ENCODE measurements around the gene QSOX2. TPM values are rescaled to one million over a fixed set of nuclear protein-coding genes. Genes with fewer than 3 reads are reported as not detected.

Gene QSOX2
- total RNA-seq, 1 experiment from 2014 or later, result 40.0 TPM

DNA sequence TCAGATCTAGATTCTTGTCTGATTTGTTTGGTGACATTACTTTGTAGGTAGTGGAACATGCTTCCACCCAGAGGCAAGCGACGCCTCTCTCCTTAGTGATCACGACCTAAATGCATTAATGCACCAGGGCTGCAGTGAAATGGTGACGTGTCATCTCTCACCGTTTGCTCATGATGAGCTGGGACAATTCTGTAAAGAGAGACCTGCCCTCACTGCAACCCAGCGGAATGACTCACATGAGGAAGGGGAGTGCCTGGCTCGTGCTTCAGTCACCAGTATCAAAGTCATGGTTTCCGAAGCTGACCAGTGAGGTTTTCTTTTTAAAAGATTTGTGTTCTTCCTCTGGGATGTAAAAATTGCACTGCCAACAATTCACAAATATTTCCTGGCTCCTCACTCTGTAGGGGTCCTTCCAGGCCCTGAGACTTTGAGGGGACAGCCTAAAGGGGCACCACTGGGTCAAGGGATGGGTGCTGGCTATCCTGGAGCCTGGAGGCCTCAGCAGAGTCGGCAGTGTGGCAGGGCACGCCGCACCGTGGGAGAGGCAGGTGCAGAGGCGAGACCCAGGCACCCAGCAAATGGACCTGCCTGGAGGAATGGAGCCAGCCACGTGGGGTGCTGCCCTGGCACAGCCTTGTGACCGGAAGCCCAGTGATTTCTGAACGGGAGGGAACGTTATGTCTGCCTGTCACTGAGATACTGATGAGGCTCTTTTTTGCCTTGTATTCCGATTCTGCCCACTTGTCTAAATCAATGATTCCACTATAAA, 17.3 kb downstream of the QSOX2 start:
- ChIA-PET POLR2A (no interaction called here), CTCF (no interaction called here)
- Histone ChIP-seq H3K36me3 (ENCODE audit: control insufficient read depth, insufficient read depth, low read length) (no peaks in the 10 kb centered on the region), H3K4me1 (ENCODE audit: control insufficient read depth, insufficient read depth, low read length) (peaks cover 10% of the 10 kb centered on the region), H3K9me3 (ENCODE audit: control insufficient read depth, insufficient read depth, low read depth, low read length) (no peaks in the 10 kb centered on the region), H3K27me3 (ENCODE audit: control insufficient read depth, insufficient read depth, low read length) (no peaks in the 10 kb centered on the region), H3K27ac (ENCODE audit: low read length) (no peak overlapping the region; the same call in 1 of the 2 replicates), H3K4me3 (ENCODE audit: low read depth in 2 of 2, low read length in 2 of 2) (no peak overlapping the region; a peak in 1 of 4 replicates)
- BruUV-seq (replicated peaks), result no TSS peak
- intact Hi-C loops (cut with micrococcal nuclease; ENCODE audit: unreplicated experiment), result loop anchor here (5.0 kb wide), 1 partner anchor 56 kb away; no protein-coding TSS in a partner anchor
- TF ChIP-seq, protein P1, sequence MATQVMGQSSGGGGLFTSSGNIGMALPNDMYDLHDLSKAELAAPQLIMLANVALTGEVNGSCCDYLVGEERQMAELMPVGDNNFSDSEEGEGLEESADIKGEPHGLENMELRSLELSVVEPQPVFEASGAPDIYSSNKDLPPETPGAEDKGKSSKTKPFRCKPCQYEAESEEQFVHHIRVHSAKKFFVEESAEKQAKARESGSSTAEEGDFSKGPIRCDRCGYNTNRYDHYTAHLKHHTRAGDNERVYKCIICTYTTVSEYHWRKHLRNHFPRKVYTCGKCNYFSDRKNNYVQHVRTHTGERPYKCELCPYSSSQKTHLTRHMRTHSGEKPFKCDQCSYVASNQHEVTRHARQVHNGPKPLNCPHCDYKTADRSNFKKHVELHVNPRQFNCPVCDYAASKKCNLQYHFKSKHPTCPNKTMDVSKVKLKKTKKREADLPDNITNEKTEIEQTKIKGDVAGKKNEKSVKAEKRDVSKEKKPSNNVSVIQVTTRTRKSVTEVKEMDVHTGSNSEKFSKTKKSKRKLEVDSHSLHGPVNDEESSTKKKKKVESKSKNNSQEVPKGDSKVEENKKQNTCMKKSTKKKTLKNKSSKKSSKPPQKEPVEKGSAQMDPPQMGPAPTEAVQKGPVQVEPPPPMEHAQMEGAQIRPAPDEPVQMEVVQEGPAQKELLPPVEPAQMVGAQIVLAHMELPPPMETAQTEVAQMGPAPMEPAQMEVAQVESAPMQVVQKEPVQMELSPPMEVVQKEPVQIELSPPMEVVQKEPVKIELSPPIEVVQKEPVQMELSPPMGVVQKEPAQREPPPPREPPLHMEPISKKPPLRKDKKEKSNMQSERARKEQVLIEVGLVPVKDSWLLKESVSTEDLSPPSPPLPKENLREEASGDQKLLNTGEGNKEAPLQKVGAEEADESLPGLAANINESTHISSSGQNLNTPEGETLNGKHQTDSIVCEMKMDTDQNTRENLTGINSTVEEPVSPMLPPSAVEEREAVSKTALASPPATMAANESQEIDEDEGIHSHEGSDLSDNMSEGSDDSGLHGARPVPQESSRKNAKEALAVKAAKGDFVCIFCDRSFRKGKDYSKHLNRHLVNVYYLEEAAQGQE (IDR thresholded peaks at IDR 0.05; ENCODE audit: insufficient read depth in 1 of 2, low read depth in 2 of 2, low read length in 1 of 2), result no peak
- TF ChIP-seq TCF7L2 (IDR thresholded peaks at IDR 0.05; ENCODE audit: low read depth, low read length) (no peak), POLR2AphosphoS5 (IDR thresholded peaks at IDR 0.05; ENCODE audit: low read depth, low read length) (no peak), CTCF (IDR thresholded peaks at IDR 0.05) (no peak), SIN3A (IDR thresholded peaks at IDR 0.05; ENCODE audit: borderline replicate concordance, insufficient read depth, low read depth, low read length) (no peak)
- in situ Hi-C loops (cut with HindIII; ENCODE audit: low pct_unique_long_range_greater_than_20kb, low sequenced_read_pairs), result no loop called here
- DNase-seq (ENCODE audit: low read depth, low spot score) (peak; percentile 83), ATAC-seq (peak; percentile 76)

DNA sequence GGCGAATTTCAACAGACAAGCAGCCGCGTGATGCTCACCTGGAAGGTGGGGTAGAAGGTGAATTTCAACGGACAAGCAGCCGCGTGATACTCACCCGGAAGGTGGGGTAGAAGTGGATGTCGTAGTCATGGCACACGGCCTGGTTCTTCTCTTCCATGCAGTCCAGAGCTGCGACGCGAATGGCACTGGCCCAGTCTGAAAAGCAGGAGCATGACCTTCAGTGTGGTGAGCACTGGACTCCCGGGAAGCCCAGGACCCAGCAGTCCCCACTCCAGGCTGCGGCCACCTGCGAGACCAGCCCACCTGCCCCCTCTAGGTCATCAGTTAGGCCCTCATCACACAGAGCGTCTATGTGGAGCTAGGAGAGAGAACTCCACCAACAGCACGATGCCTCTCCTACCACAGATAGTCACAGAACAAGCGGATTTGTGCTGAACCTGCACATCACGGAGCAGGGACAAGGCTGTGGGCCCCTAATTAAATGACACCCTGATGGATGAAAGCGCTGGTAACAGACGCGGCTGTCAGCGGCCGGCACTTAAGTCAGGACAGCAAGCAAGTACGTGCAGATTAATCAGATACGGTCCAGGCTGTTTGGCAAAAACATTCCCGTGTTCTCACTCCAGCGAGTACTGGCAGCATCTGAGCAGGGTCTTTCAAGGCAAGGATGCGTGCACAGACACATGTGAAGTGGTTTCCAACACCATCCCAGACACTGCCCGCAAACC, 18.8 kb downstream of the QSOX2 start:
- ChIA-PET POLR2A (interaction anchor here (0.7 kb wide), 1 partner anchor 454 kb away, joined by 3 read pairs; no protein-coding TSS in a partner anchor), CTCF (no interaction called here)
- DNase-seq (ENCODE audit: low read depth, low spot score), result no peak
- no peak for TF ChIP-seq POLR2AphosphoS5 (IDR thresholded peaks at IDR 0.05; ENCODE audit: low read depth, low read length)
- TF ChIP-seq, protein P1 (IDR thresholded peaks at IDR 0.05; ENCODE audit: insufficient read depth in 1 of 2, low read depth in 2 of 2, low read length in 1 of 2), result no peak
- no peak for TF ChIP-seq SIN3A (IDR thresholded peaks at IDR 0.05; ENCODE audit: borderline replicate concordance, insufficient read depth, low read depth, low read length)
- TF ChIP-seq TCF7L2 (IDR thresholded peaks at IDR 0.05; ENCODE audit: low read depth, low read length), result no peak
- Histone ChIP-seq H3K4me1 (ENCODE audit: control insufficient read depth, insufficient read depth, low read length) (peaks cover 10% of the 10 kb centered on the region), H3K9me3 (ENCODE audit: control insufficient read depth, insufficient read depth, low read depth, low read length) (no peaks in the 10 kb centered on the region), H3K27me3 (ENCODE audit: control insufficient read depth, insufficient read depth, low read length) (no peaks in the 10 kb centered on the region), H3K36me3 (ENCODE audit: control insufficient read depth, insufficient read depth, low read length) (no peaks in the 10 kb centered on the region), H3K27ac (ENCODE audit: low read length) (no peak overlapping the region), H3K4me3 (ENCODE audit: low read depth in 2 of 2, low read length in 2 of 2) (no peak overlapping the region)
- ATAC-seq, result no peak
- no TSS peak for BruUV-seq (replicated peaks)
- intact Hi-C loops (cut with micrococcal nuclease; ENCODE audit: unreplicated experiment), result loop anchor here (5.0 kb wide), 1 partner anchor 55 kb away; no protein-coding TSS in a partner anchor
- in situ Hi-C loops (cut with HindIII; ENCODE audit: low pct_unique_long_range_greater_than_20kb, low sequenced_read_pairs), result no loop called here

Measured in Panc1 (cell line).